GM13977 (cell line): ENCODE results near the gene USO1.

Experiments used
- DNase-seq: peaks from one replicate; pipeline ENCODE4 v3.0.0; 2012; ENCODE audit warnings: low spot score
- CTCF ChIP-seq: IDR thresholded peaks from 2 replicates; pipeline ENCODE4 v1.5.1; 2012; ENCODE audit warnings: mild to moderate bottlenecking, control low read depth; ENCODE audit not compliant: insufficient read depth; ENCODE audit errors: extremely low read depth, missing control alignments
- in situ Hi-C: fragments of 300-500 bp; cut with MboI; formaldehyde crosslinking; loops from one replicate; pipeline ENCODE4 v1.12.0; 2022; ENCODE audit warnings: low sequenced_read_pairs, low pct_unique_long_range_greater_than_20kb, mixed read lengths, inconsistent platforms; ENCODE audit not compliant: unreplicated experiment

USO1 gene

DNA sequence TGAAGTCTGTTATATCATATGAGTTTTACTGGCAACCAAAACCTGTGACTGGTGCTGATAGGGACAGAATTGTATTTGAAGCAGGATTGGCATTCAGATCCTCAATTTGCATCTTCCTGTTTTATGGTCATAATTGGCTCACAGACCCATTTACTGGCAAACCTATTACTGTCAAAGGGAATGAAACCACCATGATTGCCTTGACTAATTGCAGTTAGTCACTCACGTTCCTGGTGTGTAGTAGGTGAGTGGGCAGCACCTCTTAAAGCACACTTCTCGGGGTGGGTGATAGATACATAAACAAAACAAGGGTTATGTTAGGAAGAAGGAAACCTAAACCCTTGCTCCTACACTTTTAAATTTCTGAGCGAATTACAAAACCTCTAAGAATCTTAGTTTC lies 96.8 kb downstream of the USO1 start:
- no peak for TF ChIP-seq CTCF
- DNase-seq, result no peak
- in situ Hi-C loops, result no loop called here

DNA sequence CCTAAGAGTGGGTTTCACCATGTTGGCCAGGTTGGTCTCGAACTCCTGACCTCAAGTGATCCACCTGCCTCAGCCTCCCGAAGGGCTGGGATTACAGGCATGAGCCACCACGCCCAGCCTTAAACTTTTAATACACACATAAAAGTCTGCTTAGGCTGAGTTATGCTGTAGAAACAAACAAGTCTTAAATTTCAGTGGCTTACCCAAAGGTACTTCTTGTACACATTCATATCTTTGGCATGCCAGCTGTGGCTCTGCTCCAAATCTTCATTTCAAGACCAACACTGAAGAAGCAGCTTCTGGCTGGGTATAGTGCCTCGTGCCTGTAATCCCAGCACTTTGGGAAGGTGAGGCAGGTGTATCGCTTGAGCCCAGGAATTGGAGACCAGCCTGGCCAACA lies 97.6 kb downstream of the USO1 start:
- in situ Hi-C loops, result no loop called here
- TF ChIP-seq CTCF, result no peak
- DNase-seq, result no peak

DNA sequence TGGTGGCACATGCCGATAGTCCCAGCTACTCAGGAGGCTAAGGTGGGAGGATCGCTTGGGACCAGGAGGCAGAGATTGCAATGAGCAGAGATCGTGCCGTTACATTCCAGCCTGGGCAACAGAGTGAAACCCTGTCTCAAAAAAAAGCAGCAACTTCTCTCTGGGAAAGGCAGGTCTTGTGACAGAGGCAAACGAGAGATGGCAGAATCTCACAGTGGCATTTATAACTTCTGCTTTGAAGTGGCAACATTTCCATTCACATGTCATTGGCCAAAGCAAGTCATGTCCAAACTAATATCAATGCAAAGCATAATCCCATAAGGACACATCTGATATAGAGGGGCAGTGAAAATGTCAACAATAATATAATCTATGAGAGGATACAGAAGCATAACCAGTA lies 98.0 kb downstream of the USO1 start:
- in situ Hi-C loops, result no loop called here
- TF ChIP-seq CTCF, result no peak
- DNase-seq, result no peak

- in situ Hi-C loops, result no loop called here
- TF ChIP-seq CTCF, result no peak
- DNase-seq, result no peak
These were observed 99.4 kb downstream of the USO1 start for GRCh38 chr4:75823812-75824211.

DNA sequence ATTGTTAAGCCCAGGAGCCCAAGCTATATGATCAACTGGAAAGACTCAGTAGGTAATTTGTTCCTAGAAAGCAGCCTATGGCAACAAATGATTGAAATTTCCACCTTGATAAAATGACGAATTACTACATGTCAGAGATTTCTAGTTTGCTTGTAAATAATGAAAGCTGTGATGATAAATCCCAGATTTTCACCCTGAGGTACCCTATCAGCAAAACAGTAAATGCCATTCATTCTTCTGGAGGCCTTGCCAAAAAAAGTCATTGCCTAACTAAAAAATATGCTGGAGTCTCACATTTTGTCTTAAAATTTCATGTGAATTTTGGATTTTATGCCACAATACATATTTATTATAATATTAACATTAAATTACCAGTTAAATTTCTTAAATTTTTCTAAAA lies 106.5 kb downstream of the USO1 start:
- in situ Hi-C loops, result no loop called here
- no peak for DNase-seq
- no peak for TF ChIP-seq CTCF

DNA sequence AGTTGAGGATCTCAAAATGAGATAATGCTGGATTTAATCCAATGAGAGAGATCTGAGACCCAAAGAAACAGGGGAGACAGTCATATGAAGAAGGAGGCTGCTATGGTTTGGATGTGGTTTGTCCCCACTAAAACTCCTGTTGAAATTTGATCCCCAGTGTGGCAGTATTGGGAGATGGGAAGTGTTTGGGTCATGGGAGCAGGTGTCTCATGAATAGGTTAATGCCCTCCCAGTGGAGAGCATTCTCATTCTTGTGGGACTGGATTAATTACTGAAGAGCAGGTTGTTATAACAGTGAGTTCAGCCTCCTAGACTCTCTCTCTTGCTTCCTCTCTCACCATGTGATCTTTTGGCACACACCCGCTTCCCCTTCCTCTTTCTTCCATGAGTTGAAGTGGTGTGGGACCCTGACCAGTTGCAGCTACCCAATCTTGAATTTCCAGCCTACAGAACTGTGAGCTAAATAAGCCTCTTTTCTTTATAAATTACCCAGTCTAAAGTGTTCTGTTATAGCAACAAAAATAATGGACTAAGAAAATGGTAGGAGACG lies 107.6 kb downstream of the USO1 start:
- DNase-seq, result no peak
- in situ Hi-C loops, result no loop called here
- TF ChIP-seq CTCF, result no peak

DNA sequence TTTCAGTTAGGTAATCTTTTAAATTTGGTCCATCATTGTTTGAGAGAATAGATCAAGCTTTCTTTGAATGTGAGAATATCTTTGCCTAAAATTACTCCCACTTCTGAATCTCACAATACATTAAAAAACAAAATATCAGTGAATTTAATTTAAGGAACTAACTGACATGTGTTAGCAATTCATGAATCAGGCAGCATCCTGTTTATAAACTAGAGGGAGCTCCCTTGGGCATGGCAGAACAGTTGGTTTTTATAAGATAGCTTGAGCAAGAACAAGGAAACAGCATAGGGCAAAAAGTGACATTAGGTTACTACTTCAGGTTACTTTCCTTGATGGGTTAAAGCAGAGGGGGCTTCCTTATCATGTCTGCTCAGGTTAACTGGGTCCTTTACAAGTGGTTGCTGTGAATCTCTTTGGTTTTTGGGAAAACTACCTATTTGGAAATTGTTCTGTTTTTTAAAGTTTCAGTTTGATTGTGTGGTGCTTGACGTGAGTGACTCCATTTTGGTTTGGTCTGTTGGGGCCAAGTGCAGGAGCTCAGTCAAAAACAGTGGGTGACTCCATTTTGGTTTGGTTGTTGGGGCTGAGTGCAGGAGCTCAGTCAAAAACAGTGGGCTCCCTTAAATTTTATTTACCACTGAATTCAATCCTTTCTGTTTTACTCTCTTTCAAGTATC lies 109.9 kb downstream of the USO1 start:
- no peak for DNase-seq
- no peak for TF ChIP-seq CTCF
- in situ Hi-C loops, result no loop called here
